Lower leg skin (tissue), 3 donors: ENCODE measurements around the gene BID.

ENCODE experiments used
- CTCF ChIP-seq, 3 donors: fragments of 450-650 bp; IDR thresholded peaks; one replicate each; pipeline ENCODE4 v1.5.1; 2016; ENCODE audit warnings: antibody characterized with exemption in 3 of 3, mild to moderate bottlenecking in 3 of 3, moderate library complexity in 2 of 3
- POLR2A ChIP-seq, 2 donors: fragments of 450-650 bp; IDR thresholded peaks; one replicate each; pipeline ENCODE4 v1.6.1; 2016 to 2017; ENCODE audit warnings: antibody characterized with exemption in 2 of 2, mild to moderate bottlenecking in 1 of 2, moderate library complexity in 1 of 2

- TF ChIP-seq POLR2A (IDR thresholded peaks at IDR 0.05), result no peak
- no peak for TF ChIP-seq CTCF (IDR thresholded peaks at IDR 0.05)
Measured at GRCh38 chr22:17692841-17693240, 81.4 kb downstream of the BID start.
